SIG-M5 treated with dmso at 0.1 percent for 504 hours (cell line): Measurements from ENCODE around the gene HMHB1.

Experiments used
- DNase-seq: peaks from one replicate; lab custom pipeline; 2025; ENCODE audit not compliant: unreplicated experiment; lab: John Stamatoyannopoulos, UW

HMHB1 gene

GRCh38 chr5:143865426-143866025, 53.6 kb downstream of the HMHB1 start:
- no peak for DNase-seq
